NOMO-1 treated with dmso at 0.1 percent for 144 hours (cell line): ENCODE data around the gene DLAT.

Source experiments
- DNase-seq: peaks from one replicate; lab custom pipeline; 2025; ENCODE audit not compliant: unreplicated experiment; lab: John Stamatoyannopoulos, UW

DLAT gene

GRCh38 chr11:112024773-112025678, at the start of gene DLAT:
DLAT (plus strand) TSS chr11:112025408; CDS start chr11:112025473, 65 bp downstream.
- DNase-seq: peak; percentile 84

- DNase-seq: no peak
Measured at GRCh38 chr11:111976119-111976766, 49.0 kb upstream of the DLAT start.

GRCh38 chr11:111976767-111977145, 48.5 kb upstream of the DLAT start:
- no peak for DNase-seq

- no peak for DNase-seq
Measured at GRCh38 chr11:111977146-111978027, 47.8 kb upstream of the DLAT start.

GRCh38 chr11:111978028-111978771, 47.0 kb upstream of the DLAT start:
- no peak for DNase-seq

- no peak for DNase-seq
Measured at GRCh38 chr11:111980062-111980461, 45.1 kb upstream of the DLAT start.

- DNase-seq: no peak
Measured at GRCh38 chr11:111981270-111981669, 43.9 kb upstream of the DLAT start.

GRCh38 chr11:111982019-111982464, 43.2 kb upstream of the DLAT start:
- no peak for DNase-seq

GRCh38 chr11:111982541-111983186, 42.5 kb upstream of the DLAT start:
- DNase-seq: no peak

- no peak for DNase-seq
Measured at GRCh38 chr11:111983187-111983986, 41.8 kb upstream of the DLAT start.

- no peak for DNase-seq
Measured at GRCh38 chr11:111986589-111986988, 38.6 kb upstream of the DLAT start.

- DNase-seq: no peak
Measured at GRCh38 chr11:111990381-111990780, 34.8 kb upstream of the DLAT start.

GRCh38 chr11:111992206-111992855, 32.9 kb upstream of the DLAT start:
- no peak for DNase-seq

GRCh38 chr11:111996129-111996528, 29.1 kb upstream of the DLAT start:
- DNase-seq: no peak

GRCh38 chr11:111996669-111997068, 28.5 kb upstream of the DLAT start:
- peak; percentile 41 for DNase-seq

GRCh38 chr11:111999111-111999510, 26.1 kb upstream of the DLAT start:
- no peak for DNase-seq

- no peak for DNase-seq
Measured at GRCh38 chr11:112000703-112001102, 24.5 kb upstream of the DLAT start.

GRCh38 chr11:112002491-112003216, 22.6 kb upstream of the DLAT start:
- no peak for DNase-seq
